ENCODE measurements around the gene PLEKHM3.

The PLEKHM3 gene

GRCh38 chr2:207870814-207871213 lies 154.5 kb downstream of the PLEKHM3 start:
- H3K4me3 ChIP-seq (ENCODE audit: low read depth, low read length) = no peak overlapping the region
- TF ChIP-seq MYC (IDR thresholded peaks at IDR 0.05; ENCODE audit: low read depth, low read length) (no peak), CTCF (IDR thresholded peaks at IDR 0.05; ENCODE audit: low read depth, low read length) (no peak), POLR2A (IDR thresholded peaks at IDR 0.05; ENCODE audit: extremely low read depth, insufficient read length) (no peak), MAX (IDR thresholded peaks at IDR 0.05; ENCODE audit: low read depth, low read length) (no peak)
- no peak for DNase-seq (ENCODE audit: low read depth)

- no peak overlapping the region for H3K4me3 ChIP-seq (ENCODE audit: low read depth, low read length)
- DNase-seq (ENCODE audit: low read depth) = peak; percentile 62
- TF ChIP-seq MYC (IDR thresholded peaks at IDR 0.05; ENCODE audit: low read depth, low read length) (no peak), CTCF (IDR thresholded peaks at IDR 0.05; ENCODE audit: low read depth, low read length) (no peak), POLR2A (IDR thresholded peaks at IDR 0.05; ENCODE audit: extremely low read depth, insufficient read length) (no peak), MAX (IDR thresholded peaks at IDR 0.05; ENCODE audit: low read depth, low read length) (no peak)
These were observed 155.2 kb downstream of the PLEKHM3 start for GRCh38 chr2:207869784-207870778.

GRCh38 chr2:207868855-207869596 lies 156.3 kb downstream of the PLEKHM3 start:
- no peak for TF ChIP-seq MAX (IDR thresholded peaks at IDR 0.05; ENCODE audit: low read depth, low read length)
- H3K4me3 ChIP-seq (ENCODE audit: low read depth, low read length) = no peak overlapping the region
- DNase-seq (ENCODE audit: low read depth) = no peak

- TF ChIP-seq MAX (IDR thresholded peaks at IDR 0.05; ENCODE audit: low read depth, low read length) = no peak
- TF ChIP-seq CTCF (IDR thresholded peaks at IDR 0.05; ENCODE audit: low read depth, low read length) = no peak
- H3K4me3 ChIP-seq (ENCODE audit: low read depth, low read length) = no peak overlapping the region
- no peak for DNase-seq (ENCODE audit: low read depth)
These were observed 157.4 kb downstream of the PLEKHM3 start for GRCh38 chr2:207867905-207868304.

GRCh38 chr2:207867056-207867455 lies 158.3 kb downstream of the PLEKHM3 start:
- TF ChIP-seq MAX (IDR thresholded peaks at IDR 0.05; ENCODE audit: low read depth, low read length) = no peak
- TF ChIP-seq MYC (IDR thresholded peaks at IDR 0.05; ENCODE audit: low read depth, low read length) = no peak
- no peak for TF ChIP-seq CTCF (IDR thresholded peaks at IDR 0.05; ENCODE audit: low read depth, low read length)
- no peak for TF ChIP-seq POLR2A (IDR thresholded peaks at IDR 0.05; ENCODE audit: extremely low read depth, insufficient read length)
- no peak for DNase-seq (ENCODE audit: low read depth)
- H3K4me3 ChIP-seq (ENCODE audit: low read depth, low read length) = no peak overlapping the region

- H3K4me3 ChIP-seq (ENCODE audit: low read depth, low read length) = no peak overlapping the region
- TF ChIP-seq POLR2A (IDR thresholded peaks at IDR 0.05; ENCODE audit: extremely low read depth, insufficient read length) (no peak), MYC (IDR thresholded peaks at IDR 0.05; ENCODE audit: low read depth, low read length) (no peak), MAX (IDR thresholded peaks at IDR 0.05; ENCODE audit: low read depth, low read length) (no peak), CTCF (IDR thresholded peaks at IDR 0.05; ENCODE audit: low read depth, low read length) (no peak)
- DNase-seq (ENCODE audit: low read depth) = no peak
These were observed 160.1 kb downstream of the PLEKHM3 start for GRCh38 chr2:207865210-207865609.
